ENCODE measurements around the gene EIPR1.

EIPR1 gene

GRCh38 chr2:3377612-3378432 lies at the start of gene EIPR1:
EIPR1 (minus strand) TSS chr2:3377818; CDS start chr2:3377689, 129 bp downstream.
- peak; percentile 94 to 95 for DNase-seq

GRCh38 chr2:3427272-3427671 lies 49.7 kb upstream of the EIPR1 start:
- no peak for DNase-seq

- DNase-seq: no peak
These were observed 49.0 kb upstream of the EIPR1 start for GRCh38 chr2:3426615-3427014.

- no peak for DNase-seq
These were observed 46.7 kb upstream of the EIPR1 start for GRCh38 chr2:3424171-3424795.

- peak; percentile 66 to 76 for DNase-seq
These were observed 46.0 kb upstream of the EIPR1 start for GRCh38 chr2:3423492-3424170.

GRCh38 chr2:3422161-3422779 lies 44.7 kb upstream of the EIPR1 start:
- DNase-seq: no peak

GRCh38 chr2:3421580-3421979 lies 44.0 kb upstream of the EIPR1 start:
- no peak for DNase-seq

GRCh38 chr2:3420769-3421397 lies 43.3 kb upstream of the EIPR1 start:
- no peak for DNase-seq

GRCh38 chr2:3420076-3420768 lies 42.6 kb upstream of the EIPR1 start:
- DNase-seq: no peak

- no peak for DNase-seq
These were observed 41.3 kb upstream of the EIPR1 start for GRCh38 chr2:3418766-3419404.

- DNase-seq: no peak
These were observed 36.7 kb upstream of the EIPR1 start for GRCh38 chr2:3414133-3414860.

- DNase-seq: no peak
These were observed 36.1 kb upstream of the EIPR1 start for GRCh38 chr2:3413697-3414096.

GRCh38 chr2:3411103-3411502 lies 33.5 kb upstream of the EIPR1 start:
- no peak for DNase-seq

- DNase-seq: no peak
These were observed 32.1 kb upstream of the EIPR1 start for GRCh38 chr2:3409627-3410170.

- DNase-seq: no peak
These were observed 31.2 kb upstream of the EIPR1 start for GRCh38 chr2:3408781-3409180.

GRCh38 chr2:3406501-3406900 lies 28.9 kb upstream of the EIPR1 start:
- no peak for DNase-seq

GRCh38 chr2:3405876-3406275 lies 28.3 kb upstream of the EIPR1 start:
- DNase-seq: no peak

- no peak for DNase-seq
These were observed 27.7 kb upstream of the EIPR1 start for GRCh38 chr2:3405307-3405706.

GRCh38 chr2:3404349-3404894 lies 26.8 kb upstream of the EIPR1 start:
- no peak for DNase-seq

- DNase-seq: no peak
These were observed 26.1 kb upstream of the EIPR1 start for GRCh38 chr2:3403587-3404334.

Measured in activated CD4-positive, alpha-beta T cell treated with anti-CD3 and anti-CD28 coated beads, Interleukin-2, amount 50 U/mL, for 4 hours (primary cell).